Mucosa of rectum (tissue), 2 donors: ENCODE data around the gene MICAL3.

ENCODE experiments used
- H3K27ac ChIP-seq, 2 donors: one replicate each; pipeline ENCODE4 v1.7.0; 2013; ENCODE audit warnings: inconsistent platforms in 2 of 2, low read depth in 2 of 2, low read length in 2 of 2
- H3K27me3 ChIP-seq, 2 donors: one replicate each; pipeline ENCODE4 v1.7.0; 2013; ENCODE audit warnings: low read length in 2 of 2; ENCODE audit not compliant: control insufficient read depth in 2 of 2, insufficient read depth in 2 of 2
- H3K36me3 ChIP-seq, 2 donors: one replicate each; pipeline ENCODE4 v1.7.0; 2013; ENCODE audit warnings: low read length in 2 of 2; ENCODE audit not compliant: control insufficient read depth in 2 of 2, insufficient read depth in 2 of 2
- H3K4me1 ChIP-seq, 2 donors: one replicate each; pipeline ENCODE4 v1.7.0; 2013; ENCODE audit warnings: low read length in 2 of 2, mild to moderate bottlenecking in 1 of 2; ENCODE audit not compliant: control insufficient read depth in 2 of 2, insufficient read depth in 2 of 2
- H3K4me3 ChIP-seq, 2 donors: one replicate each; pipeline ENCODE4 v1.7.0; 2013; ENCODE audit warnings: low read length in 2 of 2
- H3K9ac ChIP-seq, 2 donors: one replicate each; pipeline ENCODE4 v1.7.0; 2013; ENCODE audit warnings: low read length in 2 of 2, low read depth in 1 of 2, mild to moderate bottlenecking in 1 of 2
- H3K9me3 ChIP-seq, 2 donors: one replicate each; pipeline ENCODE4 v1.7.0; 2013; ENCODE audit warnings: low read length in 2 of 2; ENCODE audit not compliant: control insufficient read depth in 2 of 2
- donor health status: healthy.
- donor health status: Normal muscosa, but diverticular disease.

MICAL3 gene

GRCh38 chr22:17860220-17860965 lies 164.0 kb downstream of the MICAL3 start:
- Histone ChIP-seq H3K4me3 (no peak overlapping the region), H3K27me3 (no peaks in the 10 kb centered on the region), H3K4me1 (peaks cover 31 to 39% of the 10 kb centered on the region in 2 donors), H3K27ac (peak overlapping the region; percentile 40 to 87), H3K9me3 (no peaks in the 10 kb centered on the region), H3K9ac (peak overlapping the region; percentile 32 to 76), H3K36me3 (peaks cover 34 to 42% of the 10 kb centered on the region in 2 donors)

GRCh38 chr22:17858033-17858432 lies 166.3 kb downstream of the MICAL3 start:
- Histone ChIP-seq H3K4me1 (peaks cover 31 to 36% of the 10 kb centered on the region in 2 donors), H3K36me3 (peaks cover 26 to 30% of the 10 kb centered on the region in 2 donors), H3K27ac (peak overlapping the region; percentile 87)

GRCh38 chr22:17855572-17856290 lies 168.6 kb downstream of the MICAL3 start:
- peaks cover 18 to 29% of the 10 kb centered on the region in 2 donors for H3K36me3 ChIP-seq
- H3K9ac ChIP-seq, result no peak overlapping the region
- no peak overlapping the region for H3K4me3 ChIP-seq
- peak overlapping the region; percentile 23 to 28 for H3K27ac ChIP-seq
- H3K27me3 ChIP-seq, result no peaks in the 10 kb centered on the region
- no peaks in the 10 kb centered on the region for H3K9me3 ChIP-seq
- H3K4me1 ChIP-seq, result peaks cover 31 to 36% of the 10 kb centered on the region in 2 donors

More at GRCh38 chr22:17858033-17858432, 166.3 kb downstream of the MICAL3 start:
- Histone ChIP-seq H3K4me3 (no peak overlapping the region), H3K9ac (peak overlapping the region in 1 of 2 donors; percentile 76), H3K27me3 (no peaks in the 10 kb centered on the region), H3K9me3 (no peaks in the 10 kb centered on the region)

GRCh38 chr22:17853073-17853472 lies 171.3 kb downstream of the MICAL3 start:
- Histone ChIP-seq H3K9ac (no peak overlapping the region), H3K36me3 (peaks cover 11 to 26% of the 10 kb centered on the region in 2 donors), H3K9me3 (no peaks in the 10 kb centered on the region), H3K27ac (no peak overlapping the region), H3K4me1 (peaks cover 10 to 14% of the 10 kb centered on the region in 2 donors), H3K27me3 (no peaks in the 10 kb centered on the region), H3K4me3 (no peak overlapping the region)

- Histone ChIP-seq H3K27ac (no peak overlapping the region), H3K9me3 (no peaks in the 10 kb centered on the region), H3K9ac (no peak overlapping the region), H3K4me1 (peaks cover 4% of the 10 kb centered on the region in 2 donors), H3K36me3 (peaks cover 15 to 26% of the 10 kb centered on the region in 2 donors), H3K27me3 (no peaks in the 10 kb centered on the region), H3K4me3 (no peak overlapping the region)
Measured at GRCh38 chr22:17851759-17852158, 172.6 kb downstream of the MICAL3 start.

DNA sequence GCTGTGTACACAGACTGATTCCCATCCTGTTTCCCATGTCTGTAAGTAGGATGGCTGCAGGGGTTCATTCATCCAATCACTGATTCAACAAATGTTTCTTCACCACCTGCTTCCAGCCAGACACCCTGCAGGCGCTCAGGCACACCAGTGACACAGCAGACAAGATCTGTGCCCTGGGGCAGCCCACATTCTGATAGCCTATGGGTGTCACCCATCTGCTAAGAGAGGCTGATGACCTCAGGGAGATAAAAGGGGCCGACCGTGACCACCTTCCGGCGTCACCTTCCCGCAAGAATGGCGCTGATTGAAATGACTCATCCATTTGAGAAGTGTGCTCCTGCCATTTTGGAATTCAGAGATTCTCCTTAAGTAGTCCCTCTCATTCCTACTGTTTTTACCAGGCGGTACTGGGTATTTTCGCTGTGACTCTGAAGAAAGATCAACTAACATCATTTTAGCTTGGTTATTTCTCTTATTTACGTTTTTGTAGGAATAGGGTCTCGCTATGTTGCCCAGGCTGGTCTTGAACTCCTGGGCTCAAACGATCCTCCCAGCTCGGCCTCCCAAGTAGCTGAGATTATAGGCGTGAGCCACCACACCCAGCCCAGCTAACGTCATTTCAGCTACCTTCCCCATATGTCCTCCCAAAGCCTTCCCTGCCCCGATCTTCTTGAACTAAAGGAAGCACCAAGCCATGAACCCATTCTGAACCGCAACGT lies 176.8 kb downstream of the MICAL3 start:
- Histone ChIP-seq H3K27ac (peak overlapping the region; percentile 26 to 66), H3K4me3 (no peak overlapping the region), H3K36me3 (peaks cover 25 to 26% of the 10 kb centered on the region in 2 donors), H3K9ac (no peak overlapping the region), H3K4me1 (peaks cover 0 to 2% of the 10 kb centered on the region in 2 donors), H3K27me3 (no peaks in the 10 kb centered on the region), H3K9me3 (no peaks in the 10 kb centered on the region)

- peak overlapping the region; percentile 30 to 66 for H3K27ac ChIP-seq
- peaks cover 28 to 30% of the 10 kb centered on the region in 2 donors for H3K36me3 ChIP-seq
- peaks cover 0 to 7% of the 10 kb centered on the region in 2 donors for H3K4me1 ChIP-seq
- no peaks in the 10 kb centered on the region for H3K9me3 ChIP-seq
- no peak overlapping the region for H3K4me3 ChIP-seq
- no peak overlapping the region for H3K9ac ChIP-seq
- H3K27me3 ChIP-seq, result no peaks in the 10 kb centered on the region
Measured at GRCh38 chr22:17846326-17846992, 177.9 kb downstream of the MICAL3 start.

- H3K4me3 ChIP-seq, result no peak overlapping the region
- peak overlapping the region; percentile 30 to 64 for H3K27ac ChIP-seq
- peaks cover 0 to 7% of the 10 kb centered on the region in 2 donors for H3K4me1 ChIP-seq
- H3K9me3 ChIP-seq, result no peaks in the 10 kb centered on the region
- peaks cover 30 to 31% of the 10 kb centered on the region in 2 donors for H3K36me3 ChIP-seq
- H3K27me3 ChIP-seq, result no peaks in the 10 kb centered on the region
- H3K9ac ChIP-seq, result no peak overlapping the region
Measured at GRCh38 chr22:17845790-17846189, 178.6 kb downstream of the MICAL3 start.

GRCh38 chr22:17845327-17845726 lies 179.0 kb downstream of the MICAL3 start:
- Histone ChIP-seq H3K36me3 (peaks cover 33 to 35% of the 10 kb centered on the region in 2 donors), H3K27me3 (no peaks in the 10 kb centered on the region), H3K4me1 (peaks cover 0 to 7% of the 10 kb centered on the region in 2 donors), H3K4me3 (no peak overlapping the region), H3K9ac (no peak overlapping the region), H3K27ac (peak overlapping the region in 1 of 2 donors; percentile 1), H3K9me3 (no peaks in the 10 kb centered on the region)
